Nephron progenitor cell (in vitro differentiated cells): ENCODE measurements around the gene SP140L.

ENCODE experiments used
- DNase-seq: peaks from one replicate; pipeline ENCODE4 v3.0.0; 2021
- H3K27ac Mint-ChIP-seq: 2 replicates; pipeline ENCODE4 v1.8.0; 2021; ENCODE audit warnings: mild to moderate bottlenecking, moderate library complexity, mixed read lengths
- H3K27me3 Mint-ChIP-seq: 2 replicates; pipeline ENCODE4 v1.8.0; 2021; ENCODE audit warnings: mild to moderate bottlenecking, low read depth, mixed read lengths; ENCODE audit not compliant: poor library complexity
- H3K36me3 Mint-ChIP-seq: 2 replicates; pipeline ENCODE4 v1.8.0; 2021; ENCODE audit warnings: low read depth, mixed read lengths
- H3K4me1 Mint-ChIP-seq: 2 replicates; pipeline ENCODE4 v1.8.0; 2021; ENCODE audit warnings: mixed read lengths
- H3K4me3 Mint-ChIP-seq: 2 replicates; pipeline ENCODE4 v1.8.0; 2021; ENCODE audit warnings: mild to moderate bottlenecking, moderate library complexity, mixed read lengths
- H3K9me3 Mint-ChIP-seq: 2 replicates; pipeline ENCODE4 v1.8.0; 2021; ENCODE audit warnings: mild to moderate bottlenecking, moderate library complexity, mixed read lengths
- TF ChIP-seq, protein P1 (sequence below): fragments of 200-600 bp; sonication (generic); IDR thresholded peaks from 2 replicates; pipeline ENCODE4 v1.5.0; 2021; ENCODE audit warnings: antibody characterized with exemption

The SP140L gene

DNA sequence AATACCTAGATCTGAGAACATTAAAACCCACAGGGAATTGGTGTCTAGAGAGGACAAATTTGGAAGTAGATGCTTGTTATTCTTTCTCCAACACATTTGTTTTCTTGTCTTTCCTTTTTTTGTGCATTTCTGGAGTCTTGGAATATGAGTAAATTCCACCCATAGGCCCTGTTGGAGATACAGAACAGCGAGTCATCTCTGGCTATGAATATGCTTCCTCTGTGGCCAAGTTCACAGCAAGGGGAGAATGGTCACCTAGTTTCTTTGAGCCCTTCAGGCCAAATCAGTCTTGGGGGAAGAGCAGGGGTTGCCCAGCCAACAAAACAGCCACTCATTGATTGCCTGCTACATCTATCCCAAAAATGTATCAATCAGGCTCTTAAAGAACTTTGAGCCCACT is 31.3 kb downstream of the SP140L start:
- TF ChIP-seq, protein P1, sequence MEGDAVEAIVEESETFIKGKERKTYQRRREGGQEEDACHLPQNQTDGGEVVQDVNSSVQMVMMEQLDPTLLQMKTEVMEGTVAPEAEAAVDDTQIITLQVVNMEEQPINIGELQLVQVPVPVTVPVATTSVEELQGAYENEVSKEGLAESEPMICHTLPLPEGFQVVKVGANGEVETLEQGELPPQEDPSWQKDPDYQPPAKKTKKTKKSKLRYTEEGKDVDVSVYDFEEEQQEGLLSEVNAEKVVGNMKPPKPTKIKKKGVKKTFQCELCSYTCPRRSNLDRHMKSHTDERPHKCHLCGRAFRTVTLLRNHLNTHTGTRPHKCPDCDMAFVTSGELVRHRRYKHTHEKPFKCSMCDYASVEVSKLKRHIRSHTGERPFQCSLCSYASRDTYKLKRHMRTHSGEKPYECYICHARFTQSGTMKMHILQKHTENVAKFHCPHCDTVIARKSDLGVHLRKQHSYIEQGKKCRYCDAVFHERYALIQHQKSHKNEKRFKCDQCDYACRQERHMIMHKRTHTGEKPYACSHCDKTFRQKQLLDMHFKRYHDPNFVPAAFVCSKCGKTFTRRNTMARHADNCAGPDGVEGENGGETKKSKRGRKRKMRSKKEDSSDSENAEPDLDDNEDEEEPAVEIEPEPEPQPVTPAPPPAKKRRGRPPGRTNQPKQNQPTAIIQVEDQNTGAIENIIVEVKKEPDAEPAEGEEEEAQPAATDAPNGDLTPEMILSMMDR = no peak
- Mint-ChIP-seq H3K36me3 (no peaks in the 10 kb centered on the region), H3K4me3 (no peak overlapping the region), H3K4me1 (no peaks in the 10 kb centered on the region), H3K27me3 (no peaks in the 10 kb centered on the region), H3K27ac (no peak overlapping the region), H3K9me3 (peaks cover 18% of the 10 kb centered on the region)
- no peak for DNase-seq

DNA sequence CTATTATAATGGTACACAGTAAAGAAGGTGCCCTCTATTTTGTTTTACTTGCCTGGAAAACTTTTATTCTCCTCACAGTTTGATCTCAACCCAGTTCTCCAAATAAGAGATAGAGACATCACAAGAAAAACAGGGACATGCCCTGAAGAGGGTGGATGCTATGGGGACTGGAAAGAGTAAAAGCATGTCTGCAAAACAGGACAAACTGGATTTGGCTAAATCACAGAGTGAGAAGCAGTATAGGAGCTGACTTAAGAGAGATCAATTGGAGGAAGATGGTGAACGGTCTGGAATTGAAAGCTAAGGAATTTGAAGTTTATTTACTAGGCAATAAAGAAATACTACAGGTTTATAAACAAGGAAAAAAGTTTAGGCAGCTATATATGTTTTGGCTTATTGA is 33.0 kb downstream of the SP140L start:
- no peaks in the 10 kb centered on the region for H3K27me3 Mint-ChIP-seq
- H3K9me3 Mint-ChIP-seq = peaks cover 18% of the 10 kb centered on the region
- no peaks in the 10 kb centered on the region for H3K4me1 Mint-ChIP-seq
- TF ChIP-seq, protein P1 = no peak
- H3K4me3 Mint-ChIP-seq = no peak overlapping the region
- no peak overlapping the region for H3K27ac Mint-ChIP-seq
- H3K36me3 Mint-ChIP-seq = no peaks in the 10 kb centered on the region
- DNase-seq = no peak

DNA sequence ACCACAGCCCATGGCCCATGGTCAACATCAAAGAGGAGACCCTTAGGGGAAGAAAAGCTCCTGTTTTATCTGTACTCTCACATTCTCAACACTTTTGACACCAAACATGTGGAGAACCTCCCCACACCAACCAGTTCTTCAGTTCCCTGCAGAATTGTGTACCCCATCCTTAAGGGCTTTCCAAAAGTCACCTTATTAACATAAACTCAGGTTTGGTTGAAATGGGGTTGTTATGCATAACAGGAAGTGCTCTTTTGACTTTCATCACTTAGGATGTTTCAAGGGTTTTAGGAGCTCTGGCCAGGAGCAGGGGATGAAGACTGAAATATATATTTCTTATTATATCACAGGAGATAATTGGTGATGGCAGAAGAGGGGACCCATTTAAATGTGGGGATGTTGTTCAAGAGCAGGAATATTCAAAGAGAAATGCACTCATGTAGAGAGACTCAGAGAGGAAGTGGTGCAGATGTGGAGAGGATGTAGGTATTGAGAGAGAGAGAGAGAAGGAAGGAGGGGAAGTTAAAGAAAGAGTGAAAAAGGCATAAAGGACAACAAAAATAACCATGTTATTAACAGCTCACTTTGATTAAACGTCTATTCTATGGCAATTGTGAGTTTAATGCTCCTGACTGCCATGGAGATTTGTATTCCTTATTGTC is 35.2 kb downstream of the SP140L start:
- TF ChIP-seq, protein P1 = no peak
- Mint-ChIP-seq H3K27me3 (peaks cover 3% of the 10 kb centered on the region), H3K9me3 (peaks cover 9% of the 10 kb centered on the region), H3K27ac (no peak overlapping the region), H3K36me3 (no peaks in the 10 kb centered on the region), H3K4me3 (no peak overlapping the region), H3K4me1 (no peaks in the 10 kb centered on the region)
- DNase-seq = no peak

DNA sequence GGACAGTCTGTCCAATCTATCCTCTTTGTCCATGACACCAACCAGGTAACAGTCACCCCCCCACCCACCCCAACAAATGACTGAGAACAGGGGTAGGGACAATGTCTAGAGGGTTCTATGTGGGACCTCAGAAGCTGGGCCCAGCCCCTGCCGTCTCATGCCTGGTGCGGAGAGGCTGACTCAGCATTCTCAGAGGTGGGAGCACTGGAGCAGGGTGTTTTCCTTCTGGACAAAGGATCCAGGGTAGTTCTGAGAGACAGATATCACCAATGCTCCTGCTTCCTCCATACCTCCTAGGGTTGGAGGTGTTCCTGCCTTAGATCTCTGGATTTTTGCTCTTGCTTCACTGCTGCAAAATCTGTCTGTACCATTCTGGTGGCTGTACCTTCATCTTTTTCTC is 55.1 kb downstream of the SP140L start:
- Mint-ChIP-seq H3K4me3 (no peak overlapping the region), H3K4me1 (no peaks in the 10 kb centered on the region), H3K27ac (no peak overlapping the region), H3K27me3 (peaks cover 3% of the 10 kb centered on the region), H3K9me3 (no peaks in the 10 kb centered on the region), H3K36me3 (no peaks in the 10 kb centered on the region)
- no peak for DNase-seq
- TF ChIP-seq, protein P1 = no peak

DNA sequence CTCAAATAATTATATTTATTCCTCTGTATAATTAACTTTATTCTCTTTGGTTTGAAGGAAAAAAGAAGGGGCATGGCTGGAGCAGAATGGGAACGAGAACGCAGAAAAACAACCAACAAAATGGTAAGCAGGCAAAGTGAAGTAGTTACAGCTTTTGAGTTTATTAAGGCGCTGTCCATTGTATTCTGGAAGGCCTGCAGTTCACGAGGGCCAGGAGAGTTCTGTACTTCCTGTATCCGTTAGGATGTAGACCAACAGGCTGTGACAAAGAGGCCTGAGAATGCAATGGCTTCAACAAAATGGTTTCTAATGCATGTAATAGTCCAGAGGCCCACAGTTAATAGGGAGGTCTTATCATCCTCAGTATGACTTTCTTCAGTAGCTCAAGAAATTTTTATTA is 56.5 kb downstream of the SP140L start:
- Mint-ChIP-seq H3K4me3 (no peak overlapping the region), H3K36me3 (no peaks in the 10 kb centered on the region), H3K9me3 (no peaks in the 10 kb centered on the region), H3K4me1 (no peaks in the 10 kb centered on the region), H3K27me3 (peaks cover 3% of the 10 kb centered on the region), H3K27ac (no peak overlapping the region)
- no peak for DNase-seq
- TF ChIP-seq, protein P1 = no peak

DNA sequence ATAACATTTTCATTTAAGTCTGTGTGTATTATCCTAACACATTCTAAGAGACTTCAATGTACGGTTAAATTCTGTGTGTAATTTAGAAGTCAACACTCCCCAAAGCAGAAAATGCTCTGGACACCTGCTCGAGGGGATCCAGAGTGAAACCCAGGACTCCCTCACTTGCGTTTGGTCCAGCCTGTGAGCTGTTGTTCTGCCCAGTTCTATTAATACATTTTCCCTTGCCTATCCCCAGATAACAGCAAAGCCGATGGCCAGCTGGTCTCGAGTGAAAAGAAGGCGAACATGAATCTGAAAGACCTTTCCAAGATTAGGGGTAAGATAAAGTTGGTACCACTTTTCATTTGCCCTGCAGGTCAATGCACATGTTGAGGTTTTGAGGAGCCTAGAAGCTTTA is 58.0 kb downstream of the SP140L start:
- TF ChIP-seq, protein P1 = no peak
- no peak for DNase-seq

More for the DNA sequence above, 58.0 kb downstream of the SP140L start:
- Mint-ChIP-seq H3K27ac (no peak overlapping the region), H3K27me3 (peaks cover 3% of the 10 kb centered on the region), H3K4me1 (no peaks in the 10 kb centered on the region), H3K36me3 (no peaks in the 10 kb centered on the region), H3K4me3 (no peak overlapping the region), H3K9me3 (no peaks in the 10 kb centered on the region)
